ENCODE results near the gene CMKLR1. TPM values are rescaled to one million over a fixed set of nuclear protein-coding genes. Genes with fewer than 3 reads are reported as not detected.

CMKLR1 gene
- total and polyA plus RNA-seq, 2 donors (not counting 1 experiment from before 2014, with no cell fraction given), result 0.06 to 0.54 TPM

GRCh38 chr12:108309674-108310312 lies 29.3 kb downstream of the CMKLR1 start:
- H3K4me3 Mint-ChIP-seq, result no peak overlapping the region
- H3K27ac Mint-ChIP-seq, result no peak overlapping the region
- no peak overlapping the region for H3K4me2 ChIP-seq (replicated peaks; ENCODE audit: low read depth, low read length, poor library complexity, severe bottlenecking)
- H3K9ac ChIP-seq (ENCODE audit: low read length), result no peak overlapping the region
- no peaks in the 10 kb centered on the region for H4K20me1 ChIP-seq (ENCODE audit: control insufficient read depth, insufficient read depth, low read length, poor library complexity, severe bottlenecking)
- no peak overlapping the region for H2AFZ ChIP-seq (ENCODE audit: insufficient read depth, low read depth, low read length, poor library complexity, severe bottlenecking)
- DNase-seq, result no peak
- no peak for ATAC-seq (ENCODE audit: low read depth)
- no peak overlapping the region for H3K4me3 ChIP-seq (ENCODE audit: control extremely low read depth in 1 of 5, extremely low read depth in 1 of 5, insufficient read depth in 1 of 5, low read depth in 2 of 5, low read length in 4 of 5)
- ChIA-PET CTCF (no interaction called here), POLR2A (no interaction called here)
- peaks cover 0 to 11% (median 0%) of the 10 kb centered on the region in 4 experiments for H3K27me3 ChIP-seq (replicated peaks in 1 of 4; ENCODE audit: control extremely low read depth in 1 of 4, control insufficient read depth in 3 of 4, insufficient read depth in 4 of 4, low read length in 3 of 4)
- H3K36me3 ChIP-seq (replicated peaks in 1 of 2; ENCODE audit: control extremely low read depth in 1 of 2, control insufficient read depth in 1 of 2, extremely low read depth in 1 of 2, insufficient read depth in 2 of 2, low read length in 1 of 2), result no peaks in the 10 kb centered on the region
- no peaks in the 10 kb centered on the region for H3K79me2 ChIP-seq (ENCODE audit: control insufficient read depth, insufficient read depth, low read length)
- TF ChIP-seq CTCF (IDR thresholded peaks at IDR 0.05) (no peak), EZH2 (IDR thresholded peaks at IDR 0.05; ENCODE audit: borderline replicate concordance, insufficient read depth, low read depth, low read length, poor library complexity, severe bottlenecking) (no peak)
- H3K9me3 Mint-ChIP-seq (ENCODE audit: insufficient read depth), result no peaks in the 10 kb centered on the region
- H3K4me1 ChIP-seq (ENCODE audit: control insufficient read depth in 2 of 2, insufficient read depth in 2 of 2, low read length in 2 of 2), result no peaks in the 10 kb centered on the region
- H3K4me1 Mint-ChIP-seq, result peaks cover 4% of the 10 kb centered on the region
- H3K9me3 ChIP-seq (ENCODE audit: control extremely low read depth in 1 of 3, control insufficient read depth in 2 of 3, insufficient read depth in 1 of 3, low read length in 2 of 3), result no peaks in the 10 kb centered on the region
- H3K27me3 Mint-ChIP-seq, result peaks cover 13% of the 10 kb centered on the region
- intact Hi-C loops (cut with micrococcal nuclease), result no loop called here
- 47% methylated on average over 2 of the region's 2 CpGs for WGBS (ENCODE audit: insufficient coverage)
- H3K27ac ChIP-seq (ENCODE audit: low read length in 2 of 2), result no peak overlapping the region

- DNase-seq (no peak), ATAC-seq (ENCODE audit: low read depth) (no peak)
- Histone ChIP-seq H3K4me2 (replicated peaks; ENCODE audit: low read depth, low read length, poor library complexity, severe bottlenecking) (no peak overlapping the region), H3K4me1 (ENCODE audit: control insufficient read depth in 2 of 2, insufficient read depth in 2 of 2, low read length in 2 of 2) (no peaks in the 10 kb centered on the region), H3K4me3 (ENCODE audit: control extremely low read depth in 1 of 5, extremely low read depth in 1 of 5, insufficient read depth in 1 of 5, low read depth in 2 of 5, low read length in 4 of 5) (no peak overlapping the region), H3K9me3 (ENCODE audit: control extremely low read depth in 1 of 3, control insufficient read depth in 2 of 3, insufficient read depth in 1 of 3, low read length in 2 of 3) (no peaks in the 10 kb centered on the region), H3K27ac (ENCODE audit: low read length in 2 of 2) (no peak overlapping the region), H4K20me1 (ENCODE audit: control insufficient read depth, insufficient read depth, low read length, poor library complexity, severe bottlenecking) (no peaks in the 10 kb centered on the region), H3K79me2 (ENCODE audit: control insufficient read depth, insufficient read depth, low read length) (no peaks in the 10 kb centered on the region), H2AFZ (ENCODE audit: insufficient read depth, low read depth, low read length, poor library complexity, severe bottlenecking) (no peak overlapping the region), H3K27me3 (replicated peaks in 1 of 4; ENCODE audit: control extremely low read depth in 1 of 4, control insufficient read depth in 3 of 4, insufficient read depth in 4 of 4, low read length in 3 of 4) (peaks cover 0 to 11% (median 0%) of the 10 kb centered on the region in 4 experiments), H3K36me3 (replicated peaks in 1 of 2; ENCODE audit: control extremely low read depth in 1 of 2, control insufficient read depth in 1 of 2, extremely low read depth in 1 of 2, insufficient read depth in 2 of 2, low read length in 1 of 2) (no peaks in the 10 kb centered on the region), H3K9ac (ENCODE audit: low read length) (no peak overlapping the region)
- ChIA-PET POLR2A (no interaction called here), CTCF (no interaction called here)
- TF ChIP-seq CTCF (IDR thresholded peaks at IDR 0.05) (no peak), EZH2 (IDR thresholded peaks at IDR 0.05; ENCODE audit: borderline replicate concordance, insufficient read depth, low read depth, low read length, poor library complexity, severe bottlenecking) (no peak)
- H3K27me3 Mint-ChIP-seq, result peaks cover 19% of the 10 kb centered on the region
- H3K4me1 Mint-ChIP-seq, result no peaks in the 10 kb centered on the region
- H3K9me3 Mint-ChIP-seq (ENCODE audit: insufficient read depth), result no peaks in the 10 kb centered on the region
- intact Hi-C loops (cut with micrococcal nuclease), result no loop called here
- no peak overlapping the region for H3K4me3 Mint-ChIP-seq
- H3K27ac Mint-ChIP-seq, result no peak overlapping the region
- 93% methylated on average over 7 of the region's 10 CpGs for WGBS (ENCODE audit: insufficient coverage)
Observed at GRCh38 chr12:108308395-108309085, 30.6 kb downstream of the CMKLR1 start.

Data from B cell (primary cell).